KMS-11 (cell line): Measurements from ENCODE around the gene ADAR.
A peak's percentile ranks its signal among the peaks of the same experiment; 100 is the strongest.

Experiments used
- H2AFZ ChIP-seq: fragments of 200-600 bp; sonication (generic); 2 replicates; pipeline ENCODE4 v1.6.1; 2016; ENCODE audit warnings: antibody characterized with exemption, mixed run types, low read depth
- H3K27ac ChIP-seq: fragments of 200-600 bp; sonication (generic); 2 replicates; pipeline ENCODE4 v1.6.1; 2016; ENCODE audit warnings: mild to moderate bottlenecking, mixed run types
- H3K27me3 ChIP-seq: fragments of 200-600 bp; sonication (generic); 2 replicates; pipeline ENCODE4 v1.6.1; 2017; ENCODE audit warnings: mild to moderate bottlenecking, low read depth, mixed run types, moderate library complexity; ENCODE audit not compliant: insufficient read depth
- H3K36me3 ChIP-seq: fragments of 200-600 bp; sonication (generic); 2 replicates; pipeline ENCODE4 v1.6.1; 2017; ENCODE audit warnings: mild to moderate bottlenecking, mixed run types; ENCODE audit not compliant: insufficient read depth
- H3K4me1 ChIP-seq: fragments of 200-600 bp; sonication (generic); 2 replicates; pipeline ENCODE4 v1.6.1; 2016; ENCODE audit warnings: mild to moderate bottlenecking, low read depth, mixed run types; ENCODE audit not compliant: poor library complexity, severe bottlenecking
- H3K4me2 ChIP-seq: fragments of 200-600 bp; sonication (generic); 2 replicates; pipeline ENCODE4 v1.7.0; 2016; ENCODE audit warnings: mild to moderate bottlenecking, mixed run types
- H3K4me3 ChIP-seq: fragments of 200-600 bp; sonication (generic); IDR thresholded peaks from 2 replicates; pipeline ENCODE4 v1.6.1; 2017; ENCODE audit warnings: low read depth, low read length, mixed read lengths; ENCODE audit not compliant: insufficient read depth
- H3K79me2 ChIP-seq: fragments of 200-600 bp; sonication (generic); 2 replicates; pipeline ENCODE4 v1.6.1; 2016; ENCODE audit warnings: low read depth, mixed run types; ENCODE audit not compliant: insufficient read depth
- H3K9ac ChIP-seq: fragments of 200-600 bp; sonication (generic); 2 replicates; pipeline ENCODE4 v1.6.1; 2016; ENCODE audit warnings: mild to moderate bottlenecking, mixed run types
- H4K20me1 ChIP-seq: fragments of 200-600 bp; sonication (generic); 2 replicates; pipeline ENCODE4 v1.6.1; 2016; ENCODE audit warnings: mild to moderate bottlenecking, mixed run types; ENCODE audit not compliant: insufficient read depth
- TF ChIP-seq, protein P1 (sequence below): fragments of 200-600 bp; sonication (generic); conservative IDR thresholded peaks from 2 replicates; pipeline ENCODE4 v1.6.1; 2017; ENCODE audit warnings: low read depth, mild to moderate bottlenecking, antibody characterized with exemption, low read length, moderate library complexity, mixed read lengths

ADAR gene

GRCh38 chr1:154571244-154571963 is 36.6 kb downstream of the ADAR start:
- H3K36me3 ChIP-seq, result no peaks in the 10 kb centered on the region
- H3K27ac ChIP-seq, result no peak overlapping the region
- H3K9ac ChIP-seq, result no peak overlapping the region
- TF ChIP-seq, protein P1, sequence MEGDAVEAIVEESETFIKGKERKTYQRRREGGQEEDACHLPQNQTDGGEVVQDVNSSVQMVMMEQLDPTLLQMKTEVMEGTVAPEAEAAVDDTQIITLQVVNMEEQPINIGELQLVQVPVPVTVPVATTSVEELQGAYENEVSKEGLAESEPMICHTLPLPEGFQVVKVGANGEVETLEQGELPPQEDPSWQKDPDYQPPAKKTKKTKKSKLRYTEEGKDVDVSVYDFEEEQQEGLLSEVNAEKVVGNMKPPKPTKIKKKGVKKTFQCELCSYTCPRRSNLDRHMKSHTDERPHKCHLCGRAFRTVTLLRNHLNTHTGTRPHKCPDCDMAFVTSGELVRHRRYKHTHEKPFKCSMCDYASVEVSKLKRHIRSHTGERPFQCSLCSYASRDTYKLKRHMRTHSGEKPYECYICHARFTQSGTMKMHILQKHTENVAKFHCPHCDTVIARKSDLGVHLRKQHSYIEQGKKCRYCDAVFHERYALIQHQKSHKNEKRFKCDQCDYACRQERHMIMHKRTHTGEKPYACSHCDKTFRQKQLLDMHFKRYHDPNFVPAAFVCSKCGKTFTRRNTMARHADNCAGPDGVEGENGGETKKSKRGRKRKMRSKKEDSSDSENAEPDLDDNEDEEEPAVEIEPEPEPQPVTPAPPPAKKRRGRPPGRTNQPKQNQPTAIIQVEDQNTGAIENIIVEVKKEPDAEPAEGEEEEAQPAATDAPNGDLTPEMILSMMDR, result no peak
- no peak overlapping the region for H2AFZ ChIP-seq
- peaks cover 31% of the 10 kb centered on the region for H3K4me1 ChIP-seq
- no peaks in the 10 kb centered on the region for H3K79me2 ChIP-seq
- no peak overlapping the region for H3K4me3 ChIP-seq
- peaks cover 59% of the 10 kb centered on the region for H3K27me3 ChIP-seq
- H4K20me1 ChIP-seq, result no peaks in the 10 kb centered on the region
- no peak overlapping the region for H3K4me2 ChIP-seq

- TF ChIP-seq, protein P1, result no peak
- Histone ChIP-seq H2AFZ (no peak overlapping the region), H3K27ac (no peak overlapping the region), H3K4me2 (peak overlapping the region; percentile 91), H3K36me3 (no peaks in the 10 kb centered on the region), H3K4me1 (peaks cover 10% of the 10 kb centered on the region), H3K27me3 (peaks cover 69% of the 10 kb centered on the region), H3K9ac (no peak overlapping the region), H3K4me3 (no peak overlapping the region), H4K20me1 (no peaks in the 10 kb centered on the region), H3K79me2 (no peaks in the 10 kb centered on the region)
Measured at GRCh38 chr1:154568157-154568815, 39.7 kb downstream of the ADAR start.

DNA sequence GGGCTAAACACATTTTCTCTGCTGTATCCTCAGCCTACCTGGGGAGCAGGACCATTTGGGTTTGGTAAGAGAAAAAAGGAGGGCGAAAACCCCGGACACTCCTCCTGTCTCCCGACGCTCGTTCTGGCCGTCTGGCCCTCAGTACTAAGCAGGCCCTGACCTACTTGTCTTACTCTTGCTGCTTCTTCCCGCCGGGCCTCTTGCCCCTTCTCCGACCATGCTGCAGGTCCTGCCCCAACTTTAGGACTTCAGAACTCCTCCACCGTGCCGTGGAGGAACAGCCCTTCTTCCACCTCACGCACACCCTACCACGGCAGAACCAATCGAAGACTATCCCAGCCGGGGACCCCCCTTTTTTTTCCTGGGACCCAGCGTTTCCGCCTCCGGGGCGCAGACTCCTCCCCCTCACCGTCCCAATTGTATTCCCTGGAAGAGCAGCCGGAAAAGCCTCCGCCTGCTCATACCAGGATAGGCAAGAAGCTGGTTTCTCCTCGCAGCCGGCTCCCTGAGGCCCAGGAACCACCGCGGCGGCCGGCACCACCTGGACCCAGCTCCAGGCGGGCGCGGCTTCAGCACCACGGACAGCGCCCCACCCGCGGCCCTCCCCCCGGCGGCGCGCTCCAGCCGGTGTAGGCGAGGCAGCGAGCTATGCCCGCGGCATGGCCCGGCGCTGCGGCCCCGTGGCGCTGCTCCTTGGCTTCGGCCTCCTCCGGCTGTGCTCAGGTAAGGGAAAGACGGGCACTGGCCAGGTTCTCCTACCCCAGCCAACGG is 40.4 kb downstream of the ADAR start, which contains the start of gene CHRNB2:
CHRNB2 (plus strand) TSS at position 393 of the 771 bp plus-strand sequence; CDS start at position 660, 267 bp downstream.
- H3K4me1 ChIP-seq, result peaks cover 10% of the 10 kb centered on the region
- no peak within 1 kb of the TSS for H3K27ac ChIP-seq
- H3K4me2 ChIP-seq, result peak within 1 kb of the TSS; percentile 91
- peaks cover 62% of the 10 kb centered on the region for H3K27me3 ChIP-seq
- TF ChIP-seq, protein P1, result no peak
- no peaks in the 10 kb centered on the region for H3K36me3 ChIP-seq
- H3K4me3 ChIP-seq, result no peak within 1 kb of the TSS
- H3K9ac ChIP-seq, result no peak within 1 kb of the TSS
- no peaks in the 10 kb centered on the region for H3K79me2 ChIP-seq
- H4K20me1 ChIP-seq, result no peaks in the 10 kb centered on the region
- H2AFZ ChIP-seq, result no peak within 1 kb of the TSS

- H3K36me3 ChIP-seq, result no peaks in the 10 kb centered on the region
- H3K4me2 ChIP-seq, result no peak overlapping the region
- no peak overlapping the region for H3K27ac ChIP-seq
- H3K4me3 ChIP-seq, result no peak overlapping the region
- H3K79me2 ChIP-seq, result no peaks in the 10 kb centered on the region
- peaks cover 58% of the 10 kb centered on the region for H3K27me3 ChIP-seq
- H3K9ac ChIP-seq, result no peak overlapping the region
- H2AFZ ChIP-seq, result no peak overlapping the region
- H4K20me1 ChIP-seq, result no peaks in the 10 kb centered on the region
- H3K4me1 ChIP-seq, result peaks cover 10% of the 10 kb centered on the region
- TF ChIP-seq, protein P1, result no peak
Measured at GRCh38 chr1:154565876-154566275, 42.1 kb downstream of the ADAR start.
